Right renal cortex interstitium (tissue), 3 donors: Measurements from ENCODE around the gene STEAP2. TPM values are rescaled to one million over a fixed set of nuclear protein-coding genes. Genes with fewer than 3 reads are reported as not detected.

Experiments
- DNase-seq, 3 donors: peaks; one replicate each; pipeline ENCODE4 v3.0.0-alpha.2; 2013; ENCODE audit warnings: low read depth in 3 of 3, low spot score in 2 of 3
- polyA plus RNA-seq, 3 donors: library from polyadenylated mRNA; unstranded; fragments of 120-200 nt; gene quantifications; one replicate each; pipeline ENCODE4 v1.2.1, GENCODE V29; 2013; ENCODE audit not compliant: insufficient read length in 3 of 3

The STEAP2 gene
- polyA plus RNA-seq, 3 donors: 9.3 to 12.8 (median 10.2) TPM

- no peak for DNase-seq
Observed at GRCh38 chr7:90267263-90267858, 55.8 kb downstream of the STEAP2 start.

GRCh38 chr7:90269163-90269562, 57.6 kb downstream of the STEAP2 start:
- DNase-seq: no peak

GRCh38 chr7:90270431-90271178, 59.1 kb downstream of the STEAP2 start:
- DNase-seq: no peak

- no peak for DNase-seq
Observed at GRCh38 chr7:90271753-90272152, 60.2 kb downstream of the STEAP2 start.

GRCh38 chr7:90272242-90272641, 60.7 kb downstream of the STEAP2 start:
- DNase-seq: no peak

GRCh38 chr7:90274161-90274560, 62.6 kb downstream of the STEAP2 start:
- DNase-seq: no peak

- DNase-seq: no peak
Observed at GRCh38 chr7:90276033-90276728, 64.6 kb downstream of the STEAP2 start.

Other genes with a start within 250 kb of the STEAP2 start
- gene STEAP1, start 57.3 kb upstream of the STEAP2 start, polyA plus RNA-seq: 10 to 100 TPM; 10.7 to 14.3 (median 11.5) TPM
- gene CFAP69, start 33.4 kb downstream of the STEAP2 start, polyA plus RNA-seq: 10 to 100 TPM; 15.5 to 16.9 (median 16.7) TPM
- under 1 TPM; 0.31 to 0.37 (median 0.33) TPM for gene FAM237B, start 109.6 kb downstream of the STEAP2 start, polyA plus RNA-seq
- gene GTPBP10, start 135.0 kb downstream of the STEAP2 start, polyA plus RNA-seq: 10 to 100 TPM; 26.8 to 28.6 (median 27.8) TPM
- gene CLDN12, start 191.7 kb downstream of the STEAP2 start, polyA plus RNA-seq: 10 to 100 TPM; 45.8 to 48.8 (median 46.9) TPM